A673 (cell line): Measurements from ENCODE around the gene NSRP1.

Experiments used
- CTCF ChIP-seq: fragments of 300-800, 200-600 bp; sonication (generic); conservative IDR thresholded peaks from 2 replicates; pipeline ENCODE4 v1.5.1; 2017; ENCODE audit warnings: low read depth, mild to moderate bottlenecking, antibody characterized with exemption, low read length, moderate library complexity, mixed read lengths
- EZH2 ChIP-seq: fragments of 200-600 bp; sonication (generic); IDR thresholded peaks from 2 replicates; pipeline ENCODE4 v1.6.1; 2017; ENCODE audit warnings: borderline replicate concordance, low read depth, mild to moderate bottlenecking, mixed read lengths, antibody characterized with exemption, low read length; ENCODE audit not compliant: poor library complexity, severe bottlenecking

GRCh38 chr17:30074730-30075129 lies 41.9 kb upstream of the NSRP1 start:
- no peak for TF ChIP-seq CTCF
- TF ChIP-seq EZH2 = no peak
